HEK293 (cell line): ENCODE results near the gene MICAL3.

Experiments used
- CTCF ChIA-PET: fragments of 350-600 bp; formaldehyde crosslinking; extraction: SDS; loops from one replicate; lab custom pipeline; 2021; ENCODE audit warnings: antibody characterized with exemption; lab: Yijun Ruan, JAX
- POLR2A ChIA-PET: fragments of 300-600 bp; formaldehyde crosslinking; extraction: SDS; loops from one replicate; lab custom pipeline; 2020; ENCODE audit warnings: antibody characterized with exemption, inconsistent platforms; lab: Yijun Ruan, JAX
- H3K27ac ChIP-seq: fragments of 200-500 bp; sonication (Bioruptor generic); 2 replicates; pipeline ENCODE4 v1.5.1; 2014; ENCODE audit warnings: low read depth, low read length, control low read depth, inconsistent platforms; ENCODE audit errors: extremely low read depth
- H3K36me3 ChIP-seq, 2 experiments: fragments of 200-500 bp in 1 of 2; sonication (Bioruptor generic) in 1 of 2; 1 replicate in 1 of 2; 2 replicates in 1 of 2; pipeline ENCODE4 v1.5.1; 2014 to 2017; ENCODE audit warnings: inconsistent platforms in 2 of 2, low read length in 2 of 2; ENCODE audit not compliant: control insufficient read depth in 2 of 2, insufficient read depth in 1 of 2
- H3K4me1 ChIP-seq: fragments of 200-500 bp; sonication (Bioruptor generic); 2 replicates; pipeline ENCODE4 v1.5.1; 2014; ENCODE audit warnings: mild to moderate bottlenecking, low read length, inconsistent platforms; ENCODE audit not compliant: control insufficient read depth, insufficient read depth
- H3K4me3 ChIP-seq: 2 replicates; pipeline ENCODE4 v1.5.1; 2011; ENCODE audit warnings: low read depth, mild to moderate bottlenecking, control low read depth, low read length, moderate library complexity
- H3K9me3 ChIP-seq: fragments of 200-500 bp; sonication (Bioruptor generic); 2 replicates; pipeline ENCODE4 v1.5.1; 2014; ENCODE audit warnings: low read depth, low read length, inconsistent platforms; ENCODE audit not compliant: control insufficient read depth, insufficient read depth
- BCL11B ChIP-seq: fragments of 450-650 bp; formaldehyde crosslinking; IDR thresholded peaks from 2 replicates; pipeline ENCODE4 v1.5.1; 2016; ENCODE audit warnings: low read depth, missing biosample characterization, missing genetic modification characterization
- ZBTB21 ChIP-seq: fragments of 450-650 bp; formaldehyde crosslinking; IDR thresholded peaks from 2 replicates; pipeline ENCODE4 v1.5.1; 2017; ENCODE audit warnings: missing biosample characterization, missing genetic modification characterization
- ZBTB7A ChIP-seq: fragments of 450-650 bp; formaldehyde crosslinking; IDR thresholded peaks from 2 replicates; pipeline ENCODE4 v1.5.1; 2016; ENCODE audit warnings: low read depth, missing biosample characterization, missing genetic modification characterization
- ZNF341 ChIP-seq: fragments of 450-650 bp; formaldehyde crosslinking; IDR thresholded peaks from 2 replicates; pipeline ENCODE4; 2016; ENCODE audit warnings: low read depth, missing biosample characterization, missing genetic modification characterization
- ZNF366 ChIP-seq: fragments of 450-650 bp; formaldehyde crosslinking; conservative IDR thresholded peaks from 2 replicates; pipeline ENCODE4 v1.5.1; 2016; ENCODE audit warnings: missing biosample characterization, missing genetic modification characterization
- ZNF391 ChIP-seq: fragments of 450-650 bp; formaldehyde crosslinking; IDR thresholded peaks from 2 replicates; pipeline ENCODE4 v1.5.1; 2016; ENCODE audit warnings: low read depth, missing biosample characterization, missing genetic modification characterization, borderline replicate concordance
- ZNF394 ChIP-seq: fragments of 450-650 bp; formaldehyde crosslinking; IDR thresholded peaks from 2 replicates; pipeline ENCODE4 v1.5.1; 2016; ENCODE audit warnings: missing biosample characterization, missing genetic modification characterization, mild to moderate bottlenecking, moderate library complexity, borderline replicate concordance
- ZNF48 ChIP-seq: fragments of 450-650 bp; formaldehyde crosslinking; IDR thresholded peaks from 2 replicates; pipeline ENCODE4 v1.5.1; 2016; ENCODE audit warnings: missing biosample characterization, missing genetic modification characterization
- ZNF521 ChIP-seq: fragments of 450-650 bp; formaldehyde crosslinking; IDR thresholded peaks from 2 replicates; pipeline ENCODE4 v1.5.1; 2017; ENCODE audit warnings: missing biosample characterization, mild to moderate bottlenecking, missing genetic modification characterization
- ZNF558 ChIP-seq: fragments of 450-650 bp; formaldehyde crosslinking; IDR thresholded peaks from 2 replicates; pipeline ENCODE4 v1.5.1; 2016; ENCODE audit warnings: missing biosample characterization, missing genetic modification characterization
- ZNF585B ChIP-seq: fragments of 450-650 bp; formaldehyde crosslinking; IDR thresholded peaks from 2 replicates; pipeline ENCODE4 v1.5.1; 2016; ENCODE audit warnings: missing biosample characterization, missing genetic modification characterization
- ZNF610 ChIP-seq: fragments of 450-650 bp; formaldehyde crosslinking; IDR thresholded peaks from 2 replicates; pipeline ENCODE4 v1.5.1; 2016; ENCODE audit warnings: missing biosample characterization, missing genetic modification characterization, borderline replicate concordance
- ZNF623 ChIP-seq: fragments of 450-650 bp; formaldehyde crosslinking; IDR thresholded peaks from 2 replicates; pipeline ENCODE4 v1.5.1; 2016; ENCODE audit warnings: missing biosample characterization, missing genetic modification characterization
- ZNF626 ChIP-seq: fragments of 450-650 bp; sonication (Bioruptor Pico); formaldehyde crosslinking; IDR thresholded peaks from 2 replicates; pipeline ENCODE4 v1.5.1; 2018; ENCODE audit warnings: missing biosample characterization, missing genetic modification characterization, inconsistent platforms
- ZNF658 ChIP-seq: fragments of 450-650 bp; formaldehyde crosslinking; IDR thresholded peaks from 2 replicates; pipeline ENCODE4; 2016; ENCODE audit warnings: missing biosample characterization, missing genetic modification characterization
- ZNF830 ChIP-seq: fragments of 450-650 bp; IDR thresholded peaks from 2 replicates; pipeline ENCODE4 v1.5.0; 2018; ENCODE audit warnings: missing biosample characterization, missing genetic modification characterization, low read depth, mild to moderate bottlenecking, moderate library complexity
- ZSCAN30 ChIP-seq: fragments of 450-650 bp; IDR thresholded peaks from 2 replicates; pipeline ENCODE4 v1.5.1; 2018; ENCODE audit warnings: missing biosample characterization, mild to moderate bottlenecking, missing genetic modification characterization, moderate library complexity
- TF ChIP-seq, protein P1 (sequence below): fragments of 450-650 bp; formaldehyde crosslinking; conservative IDR thresholded peaks from 2 replicates; pipeline ENCODE4 v1.5.1; 2016; ENCODE audit warnings: low read depth, missing biosample characterization, missing genetic modification characterization
- TF ChIP-seq, protein P2 (sequence below): fragments of 450-650 bp; formaldehyde crosslinking; IDR thresholded peaks from 2 replicates; pipeline ENCODE4 v1.5.1; 2016; ENCODE audit warnings: missing biosample characterization, missing genetic modification characterization

MICAL3 gene

GRCh38 chr22:17942721-17943120 is 81.6 kb downstream of the MICAL3 start:
- CTCF ChIA-PET: interaction anchor here (1.1 to 1.9 kb wide), 3 partner anchors 20 to 133 kb away, joined by 3 to 8 read pairs (median 4); no protein-coding TSS in a partner anchor
- Histone ChIP-seq H3K9me3 (no peaks in the 10 kb centered on the region), H3K36me3 (no peaks in the 10 kb centered on the region), H3K27ac (no peak overlapping the region), H3K4me3 (no peak overlapping the region), H3K4me1 (peaks cover 13% of the 10 kb centered on the region)
- POLR2A ChIA-PET: no interaction called here
- TF ChIP-seq ZNF521 (tag by site-specific recombination) (no peak), ZNF658 (tag by site-specific recombination) (no peak), ZNF394 (tag by site-specific recombination) (no peak), ZNF610 (tag by site-specific recombination) (no peak), BCL11B (tag by site-specific recombination) (no peak), ZNF830 (tag by site-specific recombination) (no peak), ZNF623 (tag by site-specific recombination) (no peak), ZNF341 (tag by site-specific recombination) (no peak), ZBTB7A (tag by site-specific recombination) (no peak), ZNF366 (tag by site-specific recombination) (no peak), ZNF48 (tag by site-specific recombination) (no peak), ZNF558 (tag by site-specific recombination) (no peak)
- TF ChIP-seq, protein P1, sequence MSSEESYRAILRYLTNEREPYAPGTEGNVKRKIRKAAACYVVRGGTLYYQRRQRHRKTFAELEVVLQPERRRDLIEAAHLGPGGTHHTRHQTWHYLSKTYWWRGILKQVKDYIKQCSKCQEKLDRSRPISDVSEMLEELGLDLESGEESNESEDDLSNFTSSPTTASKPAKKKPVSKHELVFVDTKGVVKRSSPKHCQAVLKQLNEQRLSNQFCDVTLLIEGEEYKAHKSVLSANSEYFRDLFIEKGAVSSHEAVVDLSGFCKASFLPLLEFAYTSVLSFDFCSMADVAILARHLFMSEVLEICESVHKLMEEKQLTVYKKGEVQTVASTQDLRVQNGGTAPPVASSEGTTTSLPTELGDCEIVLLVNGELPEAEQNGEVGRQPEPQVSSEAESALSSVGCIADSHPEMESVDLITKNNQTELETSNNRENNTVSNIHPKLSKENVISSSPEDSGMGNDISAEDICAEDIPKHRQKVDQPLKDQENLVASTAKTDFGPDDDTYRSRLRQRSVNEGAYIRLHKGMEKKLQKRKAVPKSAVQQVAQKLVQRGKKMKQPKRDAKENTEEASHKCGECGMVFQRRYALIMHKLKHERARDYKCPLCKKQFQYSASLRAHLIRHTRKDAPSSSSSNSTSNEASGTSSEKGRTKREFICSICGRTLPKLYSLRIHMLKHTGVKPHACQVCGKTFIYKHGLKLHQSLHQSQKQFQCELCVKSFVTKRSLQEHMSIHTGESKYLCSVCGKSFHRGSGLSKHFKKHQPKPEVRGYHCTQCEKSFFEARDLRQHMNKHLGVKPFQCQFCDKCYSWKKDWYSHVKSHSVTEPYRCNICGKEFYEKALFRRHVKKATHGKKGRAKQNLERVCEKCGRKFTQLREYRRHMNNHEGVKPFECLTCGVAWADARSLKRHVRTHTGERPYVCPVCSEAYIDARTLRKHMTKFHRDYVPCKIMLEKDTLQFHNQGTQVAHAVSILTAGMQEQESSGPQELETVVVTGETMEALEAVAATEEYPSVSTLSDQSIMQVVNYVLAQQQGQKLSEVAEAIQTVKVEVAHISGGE: no peak
- TF ChIP-seq, all 188 proteins: peak for 0

- H3K4me3 ChIP-seq: no peak overlapping the region
- ChIA-PET CTCF (interaction anchor here (1.1 to 1.4 kb wide), 4 partner anchors 10 to 134 kb away, joined by 3 to 4 read pairs (median 3); no protein-coding TSS in a partner anchor), POLR2A (no interaction called here)
- H3K36me3 ChIP-seq: peaks cover 0 to 1% of the 10 kb centered on the region in 2 experiments; a peak in 1 of 3 replicates
- H3K9me3 ChIP-seq: no peaks in the 10 kb centered on the region
- peaks cover 13% of the 10 kb centered on the region for H3K4me1 ChIP-seq
- TF ChIP-seq ZNF585B (tag by site-specific recombination) (no peak), ZNF626 (tag by site-specific recombination) (no peak), ZSCAN30 (tag by site-specific recombination) (no peak), ZBTB21 (tag by site-specific recombination) (no peak), ZNF391 (tag by site-specific recombination) (no peak)
- TF ChIP-seq, protein P2, sequence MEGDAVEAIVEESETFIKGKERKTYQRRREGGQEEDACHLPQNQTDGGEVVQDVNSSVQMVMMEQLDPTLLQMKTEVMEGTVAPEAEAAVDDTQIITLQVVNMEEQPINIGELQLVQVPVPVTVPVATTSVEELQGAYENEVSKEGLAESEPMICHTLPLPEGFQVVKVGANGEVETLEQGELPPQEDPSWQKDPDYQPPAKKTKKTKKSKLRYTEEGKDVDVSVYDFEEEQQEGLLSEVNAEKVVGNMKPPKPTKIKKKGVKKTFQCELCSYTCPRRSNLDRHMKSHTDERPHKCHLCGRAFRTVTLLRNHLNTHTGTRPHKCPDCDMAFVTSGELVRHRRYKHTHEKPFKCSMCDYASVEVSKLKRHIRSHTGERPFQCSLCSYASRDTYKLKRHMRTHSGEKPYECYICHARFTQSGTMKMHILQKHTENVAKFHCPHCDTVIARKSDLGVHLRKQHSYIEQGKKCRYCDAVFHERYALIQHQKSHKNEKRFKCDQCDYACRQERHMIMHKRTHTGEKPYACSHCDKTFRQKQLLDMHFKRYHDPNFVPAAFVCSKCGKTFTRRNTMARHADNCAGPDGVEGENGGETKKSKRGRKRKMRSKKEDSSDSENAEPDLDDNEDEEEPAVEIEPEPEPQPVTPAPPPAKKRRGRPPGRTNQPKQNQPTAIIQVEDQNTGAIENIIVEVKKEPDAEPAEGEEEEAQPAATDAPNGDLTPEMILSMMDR (tag by site-specific recombination): no peak
- no peak overlapping the region for H3K27ac ChIP-seq
Observed at GRCh38 chr22:17941471-17942406, 82.6 kb downstream of the MICAL3 start.
